ENCODE results near the gene NGDN. TPM values are rescaled to one million over a fixed set of nuclear protein-coding genes. Genes with fewer than 3 reads are reported as not detected.

Gene NGDN
- total RNA-seq, 1 experiment from 2014 or later = 42.2 TPM

DNA sequence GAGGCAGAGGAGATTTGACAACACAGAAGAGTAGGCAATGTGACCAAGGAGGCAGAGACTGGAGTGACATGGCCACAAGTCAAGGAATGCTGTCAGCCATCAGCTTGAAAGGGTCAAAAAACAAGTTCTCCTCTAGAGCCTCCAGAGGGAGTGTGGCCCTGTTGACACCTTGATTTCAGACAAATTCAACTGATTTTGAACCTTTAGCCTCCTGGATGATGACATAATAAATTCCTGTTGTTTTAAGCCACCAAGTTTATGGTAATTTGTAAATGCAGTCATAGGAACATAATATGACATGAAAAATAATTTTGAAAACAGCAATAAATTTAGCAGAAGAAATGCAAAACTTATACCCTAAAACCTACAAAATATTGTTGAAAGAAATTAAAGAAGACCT is 8.5 kb upstream of the NGDN start:
- Mint-ChIP-seq H3K27ac (ENCODE audit: unreplicated experiment) (no peak overlapping the region), H3K27me3 (ENCODE audit: unreplicated experiment) (no peaks in the 10 kb centered on the region), H3K4me1 (ENCODE audit: low read depth, unreplicated experiment) (peaks cover 8% of the 10 kb centered on the region), H3K36me3 (ENCODE audit: insufficient read depth, unreplicated experiment) (no peaks in the 10 kb centered on the region), H3K9me3 (ENCODE audit: low read depth, unreplicated experiment) (no peaks in the 10 kb centered on the region), H3K4me3 (ENCODE audit: low read depth, unreplicated experiment) (no peak overlapping the region)
- intact Hi-C loops (cut with micrococcal nuclease; ENCODE audit: unreplicated experiment) = no loop called here
- no peak for DNase-seq
- TF ChIP-seq, protein P1, sequence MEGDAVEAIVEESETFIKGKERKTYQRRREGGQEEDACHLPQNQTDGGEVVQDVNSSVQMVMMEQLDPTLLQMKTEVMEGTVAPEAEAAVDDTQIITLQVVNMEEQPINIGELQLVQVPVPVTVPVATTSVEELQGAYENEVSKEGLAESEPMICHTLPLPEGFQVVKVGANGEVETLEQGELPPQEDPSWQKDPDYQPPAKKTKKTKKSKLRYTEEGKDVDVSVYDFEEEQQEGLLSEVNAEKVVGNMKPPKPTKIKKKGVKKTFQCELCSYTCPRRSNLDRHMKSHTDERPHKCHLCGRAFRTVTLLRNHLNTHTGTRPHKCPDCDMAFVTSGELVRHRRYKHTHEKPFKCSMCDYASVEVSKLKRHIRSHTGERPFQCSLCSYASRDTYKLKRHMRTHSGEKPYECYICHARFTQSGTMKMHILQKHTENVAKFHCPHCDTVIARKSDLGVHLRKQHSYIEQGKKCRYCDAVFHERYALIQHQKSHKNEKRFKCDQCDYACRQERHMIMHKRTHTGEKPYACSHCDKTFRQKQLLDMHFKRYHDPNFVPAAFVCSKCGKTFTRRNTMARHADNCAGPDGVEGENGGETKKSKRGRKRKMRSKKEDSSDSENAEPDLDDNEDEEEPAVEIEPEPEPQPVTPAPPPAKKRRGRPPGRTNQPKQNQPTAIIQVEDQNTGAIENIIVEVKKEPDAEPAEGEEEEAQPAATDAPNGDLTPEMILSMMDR (IDR thresholded peaks at IDR 0.05; ENCODE audit: unreplicated experiment) = no peak
- BruUV-seq (replicated peaks) = no TSS peak
- CTCF ChIA-PET = interaction anchor here (0.7 kb wide), 1 partner anchor 18 kb away, joined by 3 read pairs; no protein-coding TSS in a partner anchor

DNA sequence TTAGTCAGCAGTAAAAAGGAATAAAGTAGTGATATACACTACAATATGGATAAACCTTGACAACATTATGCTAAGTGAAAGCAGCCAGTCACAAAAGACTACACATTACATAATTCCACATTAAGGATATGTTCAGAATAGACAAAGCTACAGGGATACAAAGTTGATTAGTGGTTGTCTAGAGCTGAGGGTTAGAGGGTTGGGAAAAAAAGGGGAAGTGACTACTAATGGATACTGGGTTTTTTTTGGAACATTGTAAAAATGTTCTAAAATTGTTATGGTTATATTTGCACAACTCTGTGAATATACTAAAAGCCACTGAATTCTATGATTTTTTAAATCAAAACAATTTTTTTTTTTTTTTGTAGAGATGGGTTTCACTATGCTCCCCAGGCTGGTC is 4.8 kb upstream of the NGDN start:
- no TSS peak for BruUV-seq (replicated peaks)
- Mint-ChIP-seq H3K36me3 (ENCODE audit: insufficient read depth, unreplicated experiment) (no peaks in the 10 kb centered on the region), H3K27ac (ENCODE audit: unreplicated experiment) (no peak overlapping the region), H3K9me3 (ENCODE audit: low read depth, unreplicated experiment) (no peaks in the 10 kb centered on the region), H3K27me3 (ENCODE audit: unreplicated experiment) (no peaks in the 10 kb centered on the region), H3K4me3 (ENCODE audit: low read depth, unreplicated experiment) (no peak overlapping the region), H3K4me1 (ENCODE audit: low read depth, unreplicated experiment) (no peaks in the 10 kb centered on the region)
- DNase-seq = no peak
- TF ChIP-seq, protein P1 (IDR thresholded peaks at IDR 0.05; ENCODE audit: unreplicated experiment) = no peak
- CTCF ChIA-PET = interaction anchor here (0.7 kb wide), 2 partner anchors 17 to 977 kb away, joined by 4 read pairs; no protein-coding TSS in a partner anchor
- intact Hi-C loops (cut with micrococcal nuclease; ENCODE audit: unreplicated experiment) = no loop called here

DNA sequence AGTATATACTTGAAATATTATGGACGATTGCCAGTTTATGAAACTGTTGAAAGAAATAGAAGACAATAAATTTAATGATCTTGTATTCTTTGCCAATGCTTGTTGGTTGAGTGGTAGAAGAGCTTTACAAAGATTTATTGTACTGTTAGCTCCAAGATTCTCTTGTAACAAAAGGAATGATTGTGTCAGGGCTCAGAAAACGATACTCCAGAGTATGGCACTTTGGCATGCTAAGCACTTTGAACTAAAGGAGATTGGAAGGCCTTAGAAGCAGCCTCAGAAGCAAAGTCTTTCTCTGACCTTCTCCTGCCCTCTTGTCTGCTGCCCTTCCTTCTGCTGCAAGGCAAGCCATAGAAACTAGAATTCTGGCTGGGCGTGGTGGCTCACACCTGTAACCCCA is 4.2 kb upstream of the NGDN start:
- BruUV-seq (replicated peaks) = no TSS peak
- Mint-ChIP-seq H3K4me3 (ENCODE audit: low read depth, unreplicated experiment) (no peak overlapping the region), H3K4me1 (ENCODE audit: low read depth, unreplicated experiment) (no peaks in the 10 kb centered on the region), H3K27me3 (ENCODE audit: unreplicated experiment) (no peaks in the 10 kb centered on the region), H3K36me3 (ENCODE audit: insufficient read depth, unreplicated experiment) (no peaks in the 10 kb centered on the region), H3K27ac (ENCODE audit: unreplicated experiment) (no peak overlapping the region), H3K9me3 (ENCODE audit: low read depth, unreplicated experiment) (no peaks in the 10 kb centered on the region)
- intact Hi-C loops (cut with micrococcal nuclease; ENCODE audit: unreplicated experiment) = no loop called here
- CTCF ChIA-PET = interaction anchor here (0.7 kb wide), 1 partner anchor 18 kb away, joined by 4 read pairs; no protein-coding TSS in a partner anchor
- no peak for DNase-seq
- TF ChIP-seq, protein P1 (IDR thresholded peaks at IDR 0.05; ENCODE audit: unreplicated experiment) = no peak

DNA sequence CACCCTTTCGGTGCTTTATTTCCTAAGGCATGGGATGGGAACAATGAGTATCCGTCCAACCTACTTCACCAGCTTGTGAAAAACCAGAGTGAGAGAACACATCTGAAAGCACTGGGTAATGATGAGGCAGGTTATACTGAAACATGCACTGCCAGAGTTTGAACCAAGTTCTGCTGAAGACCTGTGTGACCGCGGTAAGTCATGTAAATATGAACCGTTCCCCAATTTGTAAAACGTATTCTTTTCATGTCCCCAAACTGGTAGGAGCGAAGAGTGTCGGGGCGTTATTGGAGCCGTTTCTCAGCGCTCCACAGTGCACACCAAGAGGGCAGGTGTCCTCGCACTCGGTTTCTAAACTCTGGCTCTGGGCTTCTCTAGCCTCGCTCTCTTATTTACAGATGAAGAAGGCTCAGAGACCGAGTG is 788 bp upstream of the NGDN start:
- H3K27ac Mint-ChIP-seq (ENCODE audit: unreplicated experiment) = no peak overlapping the region
- H3K4me1 Mint-ChIP-seq (ENCODE audit: low read depth, unreplicated experiment) = peaks cover 8% of the 10 kb centered on the region
- no peaks in the 10 kb centered on the region for H3K27me3 Mint-ChIP-seq (ENCODE audit: unreplicated experiment)
- H3K9me3 Mint-ChIP-seq (ENCODE audit: low read depth, unreplicated experiment) = no peaks in the 10 kb centered on the region
- DNase-seq = no peak
- TF ChIP-seq, protein P1 (IDR thresholded peaks at IDR 0.05; ENCODE audit: unreplicated experiment) = no peak
- H3K36me3 Mint-ChIP-seq (ENCODE audit: insufficient read depth, unreplicated experiment) = peaks cover 23% of the 10 kb centered on the region
- CTCF ChIA-PET = interaction anchor here (0.5 kb wide), 1 partner anchor 204 kb away, joined by 3 read pairs; no protein-coding TSS in a partner anchor
- no TSS peak for BruUV-seq (replicated peaks)
- intact Hi-C loops (cut with micrococcal nuclease; ENCODE audit: unreplicated experiment) = no loop called here
- no peak overlapping the region for H3K4me3 Mint-ChIP-seq (ENCODE audit: low read depth, unreplicated experiment)
